Ascending aorta (tissue), 2 donors: ENCODE measurements around the gene MOG. TPM values are rescaled to one million over a fixed set of nuclear protein-coding genes. Genes with fewer than 3 reads are reported as not detected.

ENCODE experiments used
- DNase-seq, 2 donors: peaks; one replicate each; pipeline ENCODE4 v3.0.0-alpha.2; 2019; ENCODE audit warnings: low spot score in 2 of 2
- H3K27ac ChIP-seq, 2 donors: fragments of 200-600 bp; sonication (generic); one replicate each; pipeline ENCODE4 v1.5.1; 2016 to 2017; ENCODE audit warnings: mild to moderate bottlenecking in 1 of 2
- H3K27me3 ChIP-seq: fragments of 200-600 bp; sonication (generic); one replicate; pipeline ENCODE4 v1.5.1; 2017
- H3K36me3 ChIP-seq, 2 donors: fragments of 200-600 bp; sonication (generic); one replicate each; pipeline ENCODE4 v1.5.1; 2016
- H3K4me1 ChIP-seq, 2 donors: fragments of 200-600 bp; sonication (generic); one replicate each; pipeline ENCODE4 v1.5.1; 2016 to 2017; ENCODE audit warnings: mild to moderate bottlenecking in 1 of 2
- H3K4me3 ChIP-seq, 2 donors: fragments of 200-600 bp; sonication (generic); one replicate each; pipeline ENCODE4 v1.5.1; 2016 to 2017; ENCODE audit warnings: mild to moderate bottlenecking in 1 of 2
- H3K9me3 ChIP-seq, 2 donors: fragments of 200-600 bp; sonication (generic); one replicate each; pipeline ENCODE4 v1.5.1; 2016
- CTCF ChIP-seq, 3 experiments: fragments of 200-600 bp in 2 of 3; fragments of 450-650 bp in 1 of 3; sonication (generic) in 2 of 3; IDR thresholded peaks; one replicate each; pipeline ENCODE4 v1.5.1; 2016 to 2019; ENCODE audit warnings: antibody characterized with exemption in 3 of 3, mild to moderate bottlenecking in 1 of 3, moderate library complexity in 1 of 3
- intact Hi-C: fragments of 100-400 bp; cut with DNase I; formaldehyde crosslinking; loops from one replicate; pipeline ENCODE4 v1.15.1; 2023
- total RNA-seq: library from RNA; depleted of rRNA; stranded (reverse); fragments of >200 nt; gene quantifications from one replicate; pipeline ENCODE4 v1.1.0, GENCODE V29; 2016

The MOG gene
- total RNA-seq, result not detected

GRCh38 chr6:29656798-29657197 lies at the start of gene MOG:
TSS of gene MOG (plus strand) at chr6:29657092. CDS start at chr6:29657210, 118 bp downstream.
- no peak for DNase-seq
- TF ChIP-seq CTCF (IDR thresholded peaks at IDR 0.05), result no peak
- no peaks in the 10 kb centered on the region for H3K36me3 ChIP-seq
- peak within 1 kb of the TSS; percentile 56 to 67 for H3K27ac ChIP-seq
- peaks cover 0 to 13% of the 10 kb centered on the region in 2 donors for H3K4me1 ChIP-seq
- H3K27me3 ChIP-seq, result no peaks in the 10 kb centered on the region
- no peak within 1 kb of the TSS for H3K4me3 ChIP-seq
- intact Hi-C loops, result no loop called here
- no peaks in the 10 kb centered on the region for H3K9me3 ChIP-seq

- Histone ChIP-seq H3K36me3 (peaks cover 88 to 93% of the 10 kb centered on the region in 2 donors), H3K9me3 (no peaks in the 10 kb centered on the region), H3K27me3 (no peaks in the 10 kb centered on the region), H3K27ac (no peak overlapping the region), H3K4me3 (no peak overlapping the region), H3K4me1 (no peaks in the 10 kb centered on the region)
- intact Hi-C loops, result no loop called here
- TF ChIP-seq CTCF (IDR thresholded peaks at IDR 0.05), result no peak
- DNase-seq, result no peak
Measured at GRCh38 chr6:29608131-29608530, 48.8 kb upstream of the MOG start.

GRCh38 chr6:29610540-29610939 lies 46.4 kb upstream of the MOG start:
- no peak overlapping the region for H3K4me3 ChIP-seq
- no peaks in the 10 kb centered on the region for H3K4me1 ChIP-seq
- no peak for TF ChIP-seq CTCF (IDR thresholded peaks at IDR 0.05)
- H3K9me3 ChIP-seq, result no peaks in the 10 kb centered on the region
- H3K27me3 ChIP-seq, result no peaks in the 10 kb centered on the region
- no peak for DNase-seq
- H3K27ac ChIP-seq, result no peak overlapping the region
- intact Hi-C loops, result no loop called here
- H3K36me3 ChIP-seq, result peaks cover 71 to 87% of the 10 kb centered on the region in 2 donors

- Histone ChIP-seq H3K4me3 (no peak overlapping the region), H3K27me3 (no peaks in the 10 kb centered on the region), H3K4me1 (no peaks in the 10 kb centered on the region), H3K27ac (no peak overlapping the region), H3K36me3 (peaks cover 63 to 82% of the 10 kb centered on the region in 2 donors), H3K9me3 (no peaks in the 10 kb centered on the region)
- intact Hi-C loops, result no loop called here
- no peak for TF ChIP-seq CTCF (IDR thresholded peaks at IDR 0.05)
- no peak for DNase-seq
Measured at GRCh38 chr6:29611426-29611825, 45.5 kb upstream of the MOG start.

GRCh38 chr6:29617782-29618554 lies 38.9 kb upstream of the MOG start:
- Histone ChIP-seq H3K4me3 (no peak overlapping the region), H3K36me3 (peaks cover 29 to 74% of the 10 kb centered on the region in 2 donors), H3K9me3 (no peaks in the 10 kb centered on the region), H3K27ac (no peak overlapping the region), H3K27me3 (no peaks in the 10 kb centered on the region), H3K4me1 (no peaks in the 10 kb centered on the region)
- intact Hi-C loops, result no loop called here
- DNase-seq, result no peak
- TF ChIP-seq CTCF (IDR thresholded peaks at IDR 0.05), result peak in 1 of 3 experiments; percentile 5
